ENCODE measurements around the gene KRT15. TPM values are rescaled to one million over a fixed set of nuclear protein-coding genes. Genes with fewer than 3 reads are reported as not detected.
A peak's percentile ranks its signal among the peaks of the same experiment; 100 is the strongest.

The KRT15 gene
- total RNA-seq, 2 donors from 2014 or later = not detected

DNA sequence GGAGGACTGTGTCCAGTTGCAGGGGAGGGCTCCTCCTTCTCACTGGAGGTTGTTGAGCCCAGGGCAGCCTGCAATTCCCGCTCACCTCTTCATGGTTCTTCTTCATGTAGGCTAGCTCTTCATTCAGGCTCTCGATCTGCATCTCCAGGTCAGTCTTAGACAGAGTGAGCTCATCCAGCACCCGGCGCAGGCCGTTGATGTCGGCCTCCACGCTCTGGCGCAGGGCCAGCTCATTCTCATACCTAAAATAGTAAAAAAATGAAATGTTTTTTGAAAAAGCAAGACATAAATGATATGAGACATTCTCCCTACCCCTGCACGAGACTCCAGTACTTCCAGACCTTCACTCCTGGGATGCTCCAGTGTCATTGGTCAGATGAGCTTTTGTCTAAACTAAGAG lies 15.5 kb downstream of the KRT15 start:
- Mint-ChIP-seq H3K36me3 (no peaks in the 10 kb centered on the region), H3K9me3 (no peaks in the 10 kb centered on the region), H3K27ac (no peak overlapping the region)
- no peak for DNase-seq (ENCODE audit: low spot score in 2 of 2)
- ATAC-seq = no peak

- peak overlapping the region in 1 of 2 donors; percentile 66 for H3K27ac Mint-ChIP-seq
- DNase-seq (ENCODE audit: low spot score in 2 of 2) (no peak), ATAC-seq (no peak)
- no peaks in the 10 kb centered on the region for H3K36me3 Mint-ChIP-seq
- no peaks in the 10 kb centered on the region for H3K9me3 Mint-ChIP-seq
These were observed 18.4 kb downstream of the KRT15 start for GRCh38 chr17:41500131-41500911.

- Mint-ChIP-seq H3K36me3 (no peaks in the 10 kb centered on the region), H3K27ac (peak overlapping the region in 1 of 2 donors; percentile 66), H3K9me3 (no peaks in the 10 kb centered on the region)
- ATAC-seq (no peak), DNase-seq (ENCODE audit: low spot score in 2 of 2) (no peak)
These were observed 19.0 kb downstream of the KRT15 start for GRCh38 chr17:41499714-41500113.

GRCh38 chr17:41498276-41498675 lies 20.4 kb downstream of the KRT15 start:
- no peak for ATAC-seq

GRCh38 chr17:41496803-41497484 lies 21.7 kb downstream of the KRT15 start:
- H3K27ac Mint-ChIP-seq = peak overlapping the region; percentile 20 to 55
- DNase-seq (ENCODE audit: low spot score in 2 of 2) = peak; percentile 73 to 81
- peak; percentile 96 to 99 for ATAC-seq
- H3K9me3 Mint-ChIP-seq = no peaks in the 10 kb centered on the region
- no peaks in the 10 kb centered on the region for H3K36me3 Mint-ChIP-seq

More at GRCh38 chr17:41498276-41498675, 20.4 kb downstream of the KRT15 start:
- no peaks in the 10 kb centered on the region for H3K36me3 Mint-ChIP-seq
- no peak for DNase-seq (ENCODE audit: low spot score in 2 of 2)
- no peaks in the 10 kb centered on the region for H3K9me3 Mint-ChIP-seq
- H3K27ac Mint-ChIP-seq = no peak overlapping the region

- no peak for DNase-seq (ENCODE audit: low spot score in 2 of 2)
- H3K27ac Mint-ChIP-seq = no peak overlapping the region
- ATAC-seq = no peak
- H3K36me3 Mint-ChIP-seq = no peaks in the 10 kb centered on the region
- no peaks in the 10 kb centered on the region for H3K9me3 Mint-ChIP-seq
These were observed 24.2 kb downstream of the KRT15 start for GRCh38 chr17:41494524-41494923.

- DNase-seq (ENCODE audit: low spot score in 2 of 2) (no peak), ATAC-seq (no peak)
These were observed 25.9 kb downstream of the KRT15 start for GRCh38 chr17:41492771-41493170.

DNA sequence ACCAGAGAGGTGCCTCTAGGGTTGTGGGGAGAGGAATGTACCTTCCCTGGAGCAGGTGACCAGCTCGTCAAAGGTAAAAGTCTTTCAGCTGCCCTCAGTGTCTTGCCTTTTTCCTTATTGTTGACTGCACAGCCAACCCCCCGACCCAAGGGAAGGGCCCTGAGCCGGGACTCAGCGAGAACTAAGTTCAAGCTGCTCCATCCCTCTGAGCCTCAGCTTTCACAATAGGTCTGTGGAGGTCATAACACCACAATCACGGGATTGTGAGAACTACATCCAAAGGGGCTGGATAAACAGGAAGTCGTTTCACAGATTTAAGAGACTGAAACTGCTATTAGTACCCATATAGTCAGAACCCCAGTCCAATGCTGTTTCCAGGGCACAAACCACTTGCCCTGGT lies 26.3 kb downstream of the KRT15 start:
- Mint-ChIP-seq H3K27ac (peak overlapping the region in 1 of 2 donors; percentile 72), H3K36me3 (no peaks in the 10 kb centered on the region), H3K9me3 (no peaks in the 10 kb centered on the region)
- DNase-seq (ENCODE audit: low spot score in 2 of 2) (no peak), ATAC-seq (no peak)

More at GRCh38 chr17:41492771-41493170, 25.9 kb downstream of the KRT15 start:
- Mint-ChIP-seq H3K36me3 (no peaks in the 10 kb centered on the region), H3K27ac (no peak overlapping the region), H3K9me3 (no peaks in the 10 kb centered on the region)

- no peaks in the 10 kb centered on the region for H3K9me3 Mint-ChIP-seq
- no peak overlapping the region for H3K27ac Mint-ChIP-seq
- DNase-seq (ENCODE audit: low spot score in 2 of 2) = no peak
These were observed 27.2 kb downstream of the KRT15 start for GRCh38 chr17:41491476-41491875.

DNA sequence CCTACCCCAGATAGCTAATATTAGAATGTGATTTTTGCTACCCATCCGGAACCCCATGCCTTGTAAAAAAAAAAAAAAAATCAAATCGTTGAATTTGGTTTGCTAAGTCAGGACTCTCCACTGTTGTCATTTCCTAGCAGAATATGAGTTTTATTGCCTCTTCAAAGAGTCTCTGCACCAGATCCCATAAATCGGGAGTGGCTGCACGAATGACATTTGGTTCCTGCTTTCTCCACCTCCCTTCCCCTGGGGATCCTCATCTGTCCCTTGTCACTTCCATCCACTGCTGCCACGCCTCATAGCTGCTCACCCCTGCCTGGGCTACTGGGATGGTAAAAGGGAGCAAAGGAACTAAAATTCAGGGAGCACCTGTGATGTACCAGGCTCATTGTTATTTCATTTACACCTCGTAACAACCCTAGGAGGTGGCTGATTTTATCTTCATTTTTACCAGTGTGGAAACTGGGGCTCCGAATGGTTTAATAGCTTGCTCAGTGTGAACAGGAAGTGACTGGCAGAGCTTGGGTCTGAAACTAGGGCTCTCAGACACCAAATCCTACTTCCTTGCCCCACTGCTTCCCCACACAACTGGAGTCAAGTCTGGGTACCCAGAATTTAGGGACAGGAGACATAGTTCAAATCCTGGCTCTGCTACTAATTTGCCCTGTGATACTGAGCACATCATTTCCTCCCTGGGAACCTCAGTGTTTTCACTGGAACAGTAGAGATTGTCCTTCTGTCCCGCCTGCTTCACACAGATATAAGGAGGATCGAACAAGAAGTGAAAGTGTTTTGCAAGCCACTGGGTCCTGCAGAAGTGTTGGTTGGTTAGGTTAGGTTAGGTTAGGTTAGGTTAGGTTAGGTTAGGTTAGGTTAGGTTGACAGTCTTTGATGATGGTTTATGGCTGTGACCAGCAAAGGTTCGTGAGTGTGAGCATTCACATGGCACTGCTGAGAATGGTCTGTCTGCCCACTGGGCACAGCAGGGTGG lies 28.4 kb downstream of the KRT15 start:
- ATAC-seq = no peak
- H3K9me3 Mint-ChIP-seq = no peaks in the 10 kb centered on the region
- H3K27ac Mint-ChIP-seq = peak overlapping the region in 1 of 2 donors; percentile 34
- DNase-seq (ENCODE audit: low spot score in 2 of 2) = no peak
- H3K36me3 Mint-ChIP-seq = no peaks in the 10 kb centered on the region

More at GRCh38 chr17:41491476-41491875, 27.2 kb downstream of the KRT15 start:
- no peaks in the 10 kb centered on the region for H3K36me3 Mint-ChIP-seq
- no peak for ATAC-seq

DNA sequence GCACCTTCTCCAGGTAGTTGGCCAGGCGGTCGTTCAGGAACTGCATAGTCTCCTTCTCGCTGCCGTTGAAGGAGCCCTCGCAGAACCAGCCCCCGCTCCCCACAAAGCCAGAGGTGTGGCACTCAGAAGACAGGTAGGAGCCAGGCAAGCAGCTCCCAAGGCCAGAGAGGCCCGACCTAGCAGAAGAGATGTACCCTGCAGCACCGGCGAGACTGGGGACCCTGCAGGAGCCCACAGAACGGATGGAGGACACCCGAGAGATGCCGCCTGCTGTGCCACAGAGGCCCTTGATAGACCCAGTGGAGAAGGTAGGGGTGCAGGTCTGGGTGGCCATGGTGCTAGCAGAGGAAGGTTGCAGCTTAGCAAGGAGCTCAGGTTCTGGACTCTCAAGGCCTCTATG lies 29.2 kb downstream of the KRT15 start, which contains the start of gene KRT36:
KRT36 (minus strand) TSS at position 380 of the 400 bp plus-strand sequence; CDS start at position 334, 46 bp downstream.
- H3K36me3 Mint-ChIP-seq = no peaks in the 10 kb centered on the region
- peak within 1 kb of the TSS in 1 of 2 donors; percentile 34 for H3K27ac Mint-ChIP-seq
- ATAC-seq (no peak), DNase-seq (ENCODE audit: low spot score in 2 of 2) (no peak)
- no peaks in the 10 kb centered on the region for H3K9me3 Mint-ChIP-seq

DNA sequence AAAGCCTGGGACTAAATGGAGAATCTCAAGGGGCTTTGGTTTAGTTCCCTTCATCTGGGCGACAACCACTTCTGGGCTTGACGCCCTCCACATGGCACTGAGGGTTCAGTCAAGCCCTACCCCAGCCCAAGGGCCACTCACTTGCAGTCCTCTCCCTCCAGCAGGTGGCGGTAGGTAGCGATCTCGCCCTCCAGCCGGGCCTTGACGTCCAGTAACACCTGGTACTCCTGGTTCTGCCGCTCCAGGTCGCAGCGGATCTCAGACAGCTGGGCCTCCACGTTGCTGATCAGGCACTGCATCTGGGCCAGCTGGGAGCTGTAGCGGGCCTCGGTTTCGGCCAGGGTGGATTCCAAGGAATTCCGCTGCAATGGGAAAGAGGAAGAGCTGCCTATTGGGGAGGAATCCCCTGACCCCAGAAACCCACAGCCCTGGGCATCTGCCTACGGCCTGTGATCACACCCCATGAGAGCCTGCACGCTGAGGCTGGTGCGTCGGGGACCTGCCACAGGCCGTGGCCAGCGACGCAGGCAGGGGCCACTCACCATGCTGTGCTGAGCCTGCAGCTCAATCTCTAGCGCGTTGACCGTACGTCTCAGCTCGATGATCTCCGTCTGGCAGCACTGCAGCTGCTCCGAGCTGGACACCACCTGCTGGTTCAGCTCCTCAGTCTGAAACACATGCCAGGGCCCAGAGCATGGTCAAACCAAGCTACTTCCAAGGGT lies 31.7 kb downstream of the KRT15 start:
- Mint-ChIP-seq H3K9me3 (no peaks in the 10 kb centered on the region), H3K36me3 (no peaks in the 10 kb centered on the region), H3K27ac (no peak overlapping the region)
- DNase-seq (ENCODE audit: low spot score in 2 of 2) = peak in 1 of 2 donors; percentile 62
- peak in 1 of 2 donors; percentile 31 for ATAC-seq

DNA sequence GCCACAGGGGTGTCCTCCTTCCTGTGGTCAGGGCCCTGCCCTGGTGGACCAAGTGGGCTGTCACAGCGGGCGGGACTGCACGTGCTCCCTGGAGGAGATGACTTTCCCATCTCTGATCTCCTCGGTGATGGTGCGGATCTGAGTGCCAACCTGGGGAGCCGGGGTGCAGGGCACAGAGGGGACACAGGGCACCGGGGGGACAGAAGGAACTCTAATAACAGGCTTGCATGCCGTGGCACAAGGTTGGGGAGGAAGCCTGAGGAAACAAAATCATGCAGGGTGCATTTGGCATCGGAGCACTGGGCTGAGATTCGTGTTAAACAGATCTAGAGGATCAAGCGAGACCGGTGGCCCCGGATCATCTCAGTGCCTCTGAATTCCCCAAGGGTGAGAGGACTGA lies 32.4 kb downstream of the KRT15 start:
- no peak overlapping the region for H3K27ac Mint-ChIP-seq
- DNase-seq (ENCODE audit: low spot score in 2 of 2) (no peak), ATAC-seq (no peak)
- H3K36me3 Mint-ChIP-seq = no peaks in the 10 kb centered on the region
- no peaks in the 10 kb centered on the region for H3K9me3 Mint-ChIP-seq

DNA sequence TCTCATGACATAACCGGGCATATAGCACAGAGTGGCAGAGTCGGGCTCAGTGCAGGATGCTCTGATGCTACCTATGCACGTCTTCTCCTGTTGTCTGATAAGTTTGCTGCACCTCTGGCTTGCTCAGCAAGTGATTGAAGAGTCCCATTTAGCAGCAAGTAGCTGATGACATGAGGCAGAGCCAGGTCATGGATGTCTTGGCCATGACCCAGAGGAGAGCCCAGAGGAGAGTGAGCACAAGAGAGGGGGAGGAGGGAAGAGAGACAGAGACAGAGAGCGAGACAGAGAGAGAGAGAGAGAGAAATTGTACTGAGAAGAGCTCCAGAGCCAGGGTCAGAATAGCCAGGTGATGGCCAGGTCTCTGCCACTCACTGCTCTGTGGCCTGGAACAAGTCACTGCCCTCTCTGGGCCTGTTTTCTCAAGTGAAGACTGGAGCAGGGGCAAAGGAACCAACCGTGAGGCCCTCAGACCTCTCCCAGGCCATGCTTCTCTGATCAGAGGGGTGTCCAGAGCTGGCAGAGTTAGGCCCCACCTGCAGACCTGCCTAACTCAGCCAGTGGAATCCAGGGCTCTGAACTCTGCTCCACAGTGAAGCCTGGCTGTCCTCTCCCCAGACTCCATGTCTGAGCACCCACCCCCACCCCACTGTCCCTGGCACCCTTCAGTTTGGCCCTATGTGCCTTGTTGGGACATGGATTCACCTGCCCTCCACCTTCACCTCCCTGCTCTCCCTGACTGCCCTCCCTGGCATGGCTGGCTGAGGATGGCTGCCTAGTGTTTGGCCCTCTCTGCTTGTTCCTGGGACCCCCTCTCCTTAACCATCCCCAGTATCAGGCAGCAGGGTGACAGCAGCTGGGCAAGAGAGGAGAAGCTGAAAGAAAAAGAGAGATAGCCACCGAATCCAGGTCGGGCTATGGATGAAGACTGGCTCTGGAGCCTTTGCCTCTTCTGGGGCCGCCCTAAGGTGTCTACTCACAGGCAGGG lies 33.5 kb downstream of the KRT15 start:
- Mint-ChIP-seq H3K9me3 (no peaks in the 10 kb centered on the region), H3K27ac (no peak overlapping the region), H3K36me3 (no peaks in the 10 kb centered on the region)
- DNase-seq (ENCODE audit: low spot score in 2 of 2) = no peak
- ATAC-seq = no peak
